ENCODE measurements around the gene DUS1L. TPM values are rescaled to one million over a fixed set of nuclear protein-coding genes. Genes with fewer than 3 reads are reported as not detected.

DUS1L gene
- polyA plus RNA-seq, 1 of the 3 experiments (the other 2 are of a cell fraction), result 163 TPM

GRCh38 chr17:82023447-82024241, 42.0 kb downstream of the DUS1L start:
- Histone ChIP-seq H3K4me3 (ENCODE audit: low read depth in 2 of 2, low read length in 1 of 2) (peak overlapping the region; percentile 83 to 88), H3K9ac (peak overlapping the region; percentile 71), H3K4me2 (peak overlapping the region; percentile 98), H3K27ac (ENCODE audit: low read depth in 2 of 2, low read length in 1 of 2) (peak overlapping the region in 1 of 2 experiments; percentile 69; a peak in 2 of 4 replicates), H4K20me1 (ENCODE audit: insufficient read depth) (peaks cover 17% of the 10 kb centered on the region), H3K9me3 (no peaks in the 10 kb centered on the region), H3K27me3 (ENCODE audit: insufficient read depth) (no peaks in the 10 kb centered on the region), H3K9me2 (no peaks in the 10 kb centered on the region), H3F3A (replicated peaks; ENCODE audit: insufficient read depth) (peaks cover 20% of the 10 kb centered on the region), H3K79me2 (ENCODE audit: insufficient read depth) (peaks cover 30% of the 10 kb centered on the region), H3K36me3 (replicated peaks in 1 of 2; ENCODE audit: control insufficient read depth in 1 of 2, insufficient read depth in 2 of 2, low read length in 1 of 2) (peaks cover 3 to 16% of the 10 kb centered on the region in 2 experiments), H3K4me1 (ENCODE audit: control insufficient read depth in 1 of 2, insufficient read depth in 2 of 2, low read depth in 1 of 2, low read length in 1 of 2) (peaks cover 18 to 36% of the 10 kb centered on the region in 2 experiments; a peak in 3 of 4 replicates), H2AFZ (ENCODE audit: low read depth) (peak overlapping the region; percentile 76)
- ChIA-PET CTCF (interaction anchor here (1.0 to 35.7 kb wide), 12 partner anchors 13 to 154 kb away, joined by 3 to 1216 read pairs (median 33); partner anchors contain the start of genes ARHGDIA, DCXR, FASN and MYADML2), POLR2A (interaction anchor here (0.7 to 4.2 kb wide), 9 partner anchors 8 to 96 kb away, joined by 3 to 41 read pairs (median 5); partner anchors contain the start of genes DCXR, FASN, MAFG and NOTUM)
- 8% methylated on average over 38 of the region's 55 CpGs for WGBS (ENCODE audit: low lambda C conversion rate)
- no peak for TF ChIP-seq GATA2 (CRISPR knock-in tag; IDR thresholded peaks at IDR 0.05)
- no peak for TF ChIP-seq YY1 (IDR thresholded peaks at IDR 0.05; ENCODE audit: low read depth)
- TF ChIP-seq MAX (IDR thresholded peaks at IDR 0.05; ENCODE audit: low read depth), result peak; percentile 52; the same call in 1 of the 2 replicates
- no peak for TF ChIP-seq REST (IDR thresholded peaks at IDR 0.05; ENCODE audit: low read depth, low read length)
- no peak for TF ChIP-seq JUND (IDR thresholded peaks at IDR 0.05)
- TF ChIP-seq, protein P1, sequence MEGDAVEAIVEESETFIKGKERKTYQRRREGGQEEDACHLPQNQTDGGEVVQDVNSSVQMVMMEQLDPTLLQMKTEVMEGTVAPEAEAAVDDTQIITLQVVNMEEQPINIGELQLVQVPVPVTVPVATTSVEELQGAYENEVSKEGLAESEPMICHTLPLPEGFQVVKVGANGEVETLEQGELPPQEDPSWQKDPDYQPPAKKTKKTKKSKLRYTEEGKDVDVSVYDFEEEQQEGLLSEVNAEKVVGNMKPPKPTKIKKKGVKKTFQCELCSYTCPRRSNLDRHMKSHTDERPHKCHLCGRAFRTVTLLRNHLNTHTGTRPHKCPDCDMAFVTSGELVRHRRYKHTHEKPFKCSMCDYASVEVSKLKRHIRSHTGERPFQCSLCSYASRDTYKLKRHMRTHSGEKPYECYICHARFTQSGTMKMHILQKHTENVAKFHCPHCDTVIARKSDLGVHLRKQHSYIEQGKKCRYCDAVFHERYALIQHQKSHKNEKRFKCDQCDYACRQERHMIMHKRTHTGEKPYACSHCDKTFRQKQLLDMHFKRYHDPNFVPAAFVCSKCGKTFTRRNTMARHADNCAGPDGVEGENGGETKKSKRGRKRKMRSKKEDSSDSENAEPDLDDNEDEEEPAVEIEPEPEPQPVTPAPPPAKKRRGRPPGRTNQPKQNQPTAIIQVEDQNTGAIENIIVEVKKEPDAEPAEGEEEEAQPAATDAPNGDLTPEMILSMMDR (IDR thresholded peaks at IDR 0.05), result no peak
- no peak for TF ChIP-seq TCF12 (IDR thresholded peaks at IDR 0.05)
- TF ChIP-seq TEAD4 (IDR thresholded peaks at IDR 0.05; ENCODE audit: borderline replicate concordance, insufficient read depth), result no peak
- TF ChIP-seq MXI1 (IDR thresholded peaks at IDR 0.05; ENCODE audit: low read depth, low read length), result peak; percentile 57; the same call in 1 of the 2 replicates
- TF ChIP-seq RCOR1 (IDR thresholded peaks at IDR 0.05; ENCODE audit: low read length), result no peak
- no peak for TF ChIP-seq SIN3A (IDR thresholded peaks at IDR 0.05; ENCODE audit: borderline replicate concordance, low read depth, low read length)
- no peak for TF ChIP-seq FOSL2 (IDR thresholded peaks at IDR 0.05; ENCODE audit: borderline replicate concordance, low read depth)
- peak; percentile 83 for DNase-seq
